Gastrocnemius medialis (tissue), 4 donors: ENCODE measurements around the gene SPECC1.

Experiments used
- POLR2A ChIP-seq, 2 donors: fragments of 450-650 bp; IDR thresholded peaks; one replicate each; pipeline ENCODE4 v1.6.1; 2017; ENCODE audit warnings: antibody characterized with exemption in 2 of 2, mild to moderate bottlenecking in 2 of 2, moderate library complexity in 2 of 2
- TF ChIP-seq, protein P1 (sequence below), 5 experiments: fragments of 450-650 bp in 3 of 5; fragments of 200-600 bp in 2 of 5; sonication (generic) in 2 of 5; IDR thresholded peaks in 4 of 5; conservative IDR thresholded peaks in 1 of 5; 1 replicate in 4 of 5; 2 replicates in 1 of 5; pipeline ENCODE4 v1.5.1; 2016 to 2019; ENCODE audit warnings: antibody characterized with exemption in 5 of 5, mild to moderate bottlenecking in 3 of 5, moderate library complexity in 3 of 5

DNA sequence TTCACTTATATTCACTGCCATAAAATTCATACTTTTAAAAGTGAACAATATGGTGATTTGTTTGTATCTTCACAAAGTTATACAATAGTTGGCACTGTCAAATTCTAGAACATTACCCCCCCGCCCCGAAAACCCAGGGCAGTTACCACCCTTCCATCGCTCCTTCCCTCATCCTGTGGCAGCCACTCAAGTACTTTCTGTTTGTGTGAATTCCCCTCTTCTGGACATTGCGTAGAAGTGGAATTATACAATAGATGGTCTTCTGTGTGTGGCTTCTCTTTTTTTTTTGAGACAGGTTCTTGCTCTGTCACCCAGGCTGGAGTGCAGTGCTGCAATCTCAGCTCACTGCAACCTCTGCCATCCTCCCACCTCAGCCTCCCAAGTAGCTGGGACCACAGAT lies 58.6 kb downstream of the SPECC1 start:
- TF ChIP-seq POLR2A (IDR thresholded peaks at IDR 0.05), result no peak
- TF ChIP-seq, protein P1, sequence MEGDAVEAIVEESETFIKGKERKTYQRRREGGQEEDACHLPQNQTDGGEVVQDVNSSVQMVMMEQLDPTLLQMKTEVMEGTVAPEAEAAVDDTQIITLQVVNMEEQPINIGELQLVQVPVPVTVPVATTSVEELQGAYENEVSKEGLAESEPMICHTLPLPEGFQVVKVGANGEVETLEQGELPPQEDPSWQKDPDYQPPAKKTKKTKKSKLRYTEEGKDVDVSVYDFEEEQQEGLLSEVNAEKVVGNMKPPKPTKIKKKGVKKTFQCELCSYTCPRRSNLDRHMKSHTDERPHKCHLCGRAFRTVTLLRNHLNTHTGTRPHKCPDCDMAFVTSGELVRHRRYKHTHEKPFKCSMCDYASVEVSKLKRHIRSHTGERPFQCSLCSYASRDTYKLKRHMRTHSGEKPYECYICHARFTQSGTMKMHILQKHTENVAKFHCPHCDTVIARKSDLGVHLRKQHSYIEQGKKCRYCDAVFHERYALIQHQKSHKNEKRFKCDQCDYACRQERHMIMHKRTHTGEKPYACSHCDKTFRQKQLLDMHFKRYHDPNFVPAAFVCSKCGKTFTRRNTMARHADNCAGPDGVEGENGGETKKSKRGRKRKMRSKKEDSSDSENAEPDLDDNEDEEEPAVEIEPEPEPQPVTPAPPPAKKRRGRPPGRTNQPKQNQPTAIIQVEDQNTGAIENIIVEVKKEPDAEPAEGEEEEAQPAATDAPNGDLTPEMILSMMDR (IDR thresholded peaks at IDR 0.05 in 4 of 5, conservative IDR thresholded peaks at IDR 0.05 in 1 of 5), result no peak
